GM18867 (cell line): ENCODE measurements around the gene MYOCOS.
A peak's percentile ranks its signal among the peaks of the same experiment; 100 is the strongest.
"Not testable (repeated sequence)": the region's sequence is repeated elsewhere in the genome, so short reads cannot be mapped to it uniquely, and the experiment has no call there.

Experiments used
- ATAC-seq: cut with Tn5 transposase; IDR thresholded peaks from one replicate; pipeline ENCODE4 v1.9.1; 2021; ENCODE audit warnings: mild to moderate bottlenecking, moderate library complexity; ENCODE audit not compliant: unreplicated experiment

MYOCOS gene

DNA sequence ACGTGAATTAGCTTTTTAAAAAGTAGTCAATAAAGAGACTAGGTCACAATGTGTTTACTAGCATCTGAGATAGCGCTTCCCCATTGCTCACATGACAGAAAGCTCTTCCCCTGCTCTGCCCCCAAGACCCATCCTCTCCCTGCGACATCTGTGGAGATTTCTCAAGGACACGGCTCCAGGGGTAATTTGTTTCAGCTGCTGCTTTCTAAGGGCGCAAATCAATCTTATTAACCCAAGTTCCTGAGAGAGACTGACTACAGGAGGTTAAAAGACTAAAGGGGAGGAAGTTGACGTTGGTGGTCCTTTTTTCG lies at the start of gene MYOCOS:
MYOCOS (plus strand) TSS at position 92 of the 311 bp plus-strand sequence. CDS start 1,641 bp downstream, outside the sequence.
- no peak for ATAC-seq

DNA sequence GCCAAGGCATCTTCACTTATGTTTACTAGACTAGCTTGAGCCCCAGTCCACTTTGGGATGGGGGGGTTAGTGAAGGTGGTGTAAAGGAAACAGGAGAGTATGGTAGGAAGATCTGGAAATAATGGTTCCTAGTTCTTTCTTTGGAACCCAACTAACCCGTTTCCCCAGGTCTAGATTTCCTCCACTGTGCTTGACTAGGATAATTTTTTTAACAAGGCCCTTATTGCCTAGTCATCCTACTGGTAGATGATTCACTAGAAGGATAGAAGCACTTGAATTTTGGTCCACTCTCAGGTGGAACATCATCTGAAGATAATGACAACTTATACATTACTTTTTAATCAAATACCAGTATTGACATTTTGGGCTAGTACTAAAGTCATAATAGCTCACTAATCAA lies 45.9 kb upstream of the MYOCOS start:
- ATAC-seq: no peak

DNA sequence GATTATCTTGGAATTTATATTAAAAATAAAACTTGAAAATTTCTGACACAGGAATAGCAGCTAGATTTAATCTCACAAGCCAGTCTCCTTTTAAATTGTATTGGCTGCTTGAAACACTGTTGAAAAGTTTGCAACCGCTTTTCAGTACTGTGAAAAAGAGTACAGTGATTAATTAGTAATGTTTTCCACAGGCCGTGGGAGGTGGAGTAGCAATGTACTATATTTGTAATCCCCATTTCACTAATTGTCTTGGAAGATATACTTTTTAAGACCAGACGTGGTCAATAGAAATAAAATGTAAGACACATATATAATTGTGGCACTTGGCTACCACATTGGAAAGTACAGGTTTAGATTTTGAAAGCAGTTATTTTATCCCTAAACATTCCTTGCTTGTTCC lies 40.8 kb upstream of the MYOCOS start:
- ATAC-seq: no peak

DNA sequence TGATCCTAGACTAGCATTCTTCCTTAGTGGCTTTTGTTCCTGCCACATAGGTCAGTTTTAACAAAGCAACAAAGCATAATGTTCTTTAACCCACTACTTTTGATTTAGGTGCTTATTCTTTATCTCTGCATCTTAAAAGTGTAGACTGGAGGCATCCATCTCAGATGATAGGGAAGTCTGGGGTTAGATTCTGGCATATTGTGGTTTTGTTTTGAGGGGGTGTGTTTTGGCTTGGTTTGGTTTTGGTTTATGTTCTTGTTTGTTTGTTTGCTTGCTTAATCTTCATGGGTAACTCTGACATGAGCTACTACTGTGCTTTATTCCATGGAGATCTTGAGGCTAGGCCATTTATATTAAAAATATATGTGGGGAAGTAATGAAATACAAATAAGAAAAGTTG lies 40.3 kb upstream of the MYOCOS start:
- ATAC-seq: no peak

DNA sequence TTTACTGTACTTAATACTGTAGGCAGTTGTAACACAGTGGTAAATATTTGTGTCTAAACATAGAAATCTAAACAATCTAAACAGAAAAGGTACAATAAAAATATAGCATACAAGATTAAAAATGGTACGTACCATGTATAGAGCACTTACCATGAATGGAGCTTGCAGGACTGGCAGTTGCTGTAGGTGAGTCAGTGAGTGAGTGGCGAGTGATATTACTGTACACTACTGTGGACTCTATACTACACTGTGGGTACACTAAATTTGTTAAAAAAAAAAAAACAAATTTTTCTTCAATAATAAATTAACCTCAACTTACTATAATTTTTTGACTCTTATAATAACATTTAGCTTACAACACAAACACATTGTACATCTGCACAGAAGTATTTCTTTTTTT lies 39.5 kb upstream of the MYOCOS start:
- ATAC-seq: no peak

DNA sequence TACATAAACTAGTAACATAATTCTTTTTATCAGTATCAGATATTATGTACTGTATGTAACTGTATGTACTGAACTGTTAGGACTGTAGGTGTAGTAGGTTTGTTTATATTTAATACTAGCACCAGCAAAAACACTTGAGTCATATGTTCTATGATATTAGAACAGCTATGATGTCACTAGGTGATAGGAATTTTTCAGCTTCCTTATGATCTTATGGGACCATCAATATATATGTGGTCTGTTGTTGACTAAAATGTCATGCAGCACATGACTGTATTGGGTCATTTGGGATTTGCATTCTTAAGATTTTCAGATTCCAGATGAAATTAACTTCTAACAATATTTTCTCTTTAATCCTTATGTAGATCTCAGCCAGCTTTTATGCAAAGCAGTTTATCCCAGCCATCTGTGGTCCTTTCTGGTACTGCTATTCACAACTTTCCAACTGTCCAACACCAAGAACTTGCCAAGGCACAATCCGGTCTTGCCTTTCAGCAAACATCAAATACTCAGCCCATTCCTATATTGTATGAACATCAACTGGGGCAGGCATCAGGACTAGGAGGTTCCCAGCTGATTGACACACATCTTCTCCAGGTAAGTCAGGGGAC lies 38.3 kb upstream of the MYOCOS start:
- ATAC-seq: no peak

DNA sequence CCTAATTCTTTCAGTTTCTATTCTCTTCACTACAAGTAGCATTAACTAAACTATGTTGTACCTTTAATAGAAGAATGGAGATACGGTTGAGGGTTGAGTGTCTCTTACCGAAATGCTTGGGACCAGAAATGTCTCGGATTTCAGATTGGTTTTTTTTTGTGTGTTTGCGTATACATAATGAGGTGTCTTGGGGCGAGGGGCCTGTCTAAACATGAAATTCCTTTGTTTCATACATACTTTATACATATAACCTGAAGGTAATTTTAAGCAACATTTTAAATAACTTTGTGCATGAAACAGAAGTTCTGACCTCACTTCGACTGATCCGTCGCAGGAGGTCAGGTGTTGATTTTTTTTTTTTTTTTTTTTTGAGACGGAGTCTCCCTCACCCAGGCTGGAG lies 36.3 kb upstream of the MYOCOS start:
- no peak for ATAC-seq

DNA sequence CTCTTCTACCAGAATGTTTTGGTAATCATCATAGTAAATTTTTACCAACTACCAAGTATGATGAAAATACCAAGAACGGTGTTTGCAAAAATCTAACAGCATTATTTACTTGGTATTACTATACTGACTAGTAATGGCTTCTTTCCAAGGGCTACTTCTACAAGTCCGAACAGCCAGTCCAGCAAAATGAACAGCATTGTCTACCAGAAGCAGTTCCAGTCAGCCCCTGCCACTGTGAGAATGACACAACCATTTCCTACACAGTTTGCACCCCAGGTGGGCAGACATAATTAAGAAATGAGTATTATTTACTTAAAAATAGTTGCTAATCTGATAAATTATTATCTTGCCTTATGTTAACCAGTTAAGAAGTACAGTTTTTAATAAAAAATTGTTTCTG lies 33.8 kb upstream of the MYOCOS start:
- no peak for ATAC-seq

DNA sequence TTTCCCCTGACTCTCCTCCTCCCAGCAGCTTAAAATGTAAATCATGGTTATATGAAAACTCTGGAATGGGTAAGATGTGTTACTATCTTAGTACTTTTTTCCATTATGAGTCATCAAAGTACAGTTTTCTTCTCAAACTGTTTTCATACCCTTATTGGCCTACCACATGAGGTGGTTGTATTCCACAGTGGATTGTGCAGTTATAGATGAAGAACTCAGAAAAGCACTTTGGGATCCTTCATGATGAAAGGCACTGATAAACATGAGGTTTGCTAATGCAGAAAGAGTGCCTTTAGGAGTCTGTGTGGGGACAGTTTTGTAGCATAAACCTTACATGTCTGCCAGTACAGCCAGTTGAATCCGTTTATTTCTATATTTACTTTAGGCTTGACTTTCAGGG lies 32.0 kb upstream of the MYOCOS start:
- no peak for ATAC-seq

DNA sequence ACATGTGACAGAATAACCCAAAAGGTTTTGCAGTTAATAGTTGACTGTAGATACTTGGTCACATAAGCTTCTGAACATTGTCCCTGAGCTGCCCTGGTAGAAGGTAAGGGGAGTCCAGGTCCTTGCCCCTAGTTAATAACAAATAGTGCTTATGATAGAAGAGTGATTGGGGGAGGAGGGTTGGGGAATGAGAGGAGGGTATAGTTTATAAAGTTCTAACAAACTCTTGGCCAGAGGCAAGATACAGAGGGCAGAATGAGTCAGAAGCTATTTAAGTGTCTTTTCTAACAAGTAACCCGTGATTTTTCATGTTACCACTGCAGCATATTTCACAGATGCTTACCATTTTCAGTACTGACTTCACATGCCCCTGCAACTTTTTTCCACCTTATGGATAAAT lies 26.7 kb upstream of the MYOCOS start:
- no peak for ATAC-seq

- no peak for ATAC-seq
Measured at GRCh38 chr1:171596119-171596518, 25.9 kb upstream of the MYOCOS start.

DNA sequence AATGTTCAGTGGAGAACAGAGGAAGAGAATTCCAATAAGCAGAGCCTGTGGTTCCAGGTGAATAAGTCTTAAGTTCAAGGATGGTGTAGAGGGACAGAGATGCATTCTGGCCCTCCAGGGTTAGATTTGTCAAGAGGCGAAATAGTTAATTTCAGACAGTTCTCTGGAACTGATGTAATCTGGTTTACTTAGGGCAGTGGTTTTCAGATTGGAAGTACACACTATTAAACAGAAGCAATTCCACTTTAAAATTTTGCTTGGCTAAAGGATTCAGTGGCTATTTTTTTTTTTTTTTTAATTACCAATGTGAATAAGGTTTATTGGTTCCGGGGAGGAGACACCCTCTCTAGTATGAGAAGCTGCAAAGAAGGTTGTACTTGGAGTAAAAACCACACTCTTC lies 25.3 kb upstream of the MYOCOS start:
- ATAC-seq: no peak

DNA sequence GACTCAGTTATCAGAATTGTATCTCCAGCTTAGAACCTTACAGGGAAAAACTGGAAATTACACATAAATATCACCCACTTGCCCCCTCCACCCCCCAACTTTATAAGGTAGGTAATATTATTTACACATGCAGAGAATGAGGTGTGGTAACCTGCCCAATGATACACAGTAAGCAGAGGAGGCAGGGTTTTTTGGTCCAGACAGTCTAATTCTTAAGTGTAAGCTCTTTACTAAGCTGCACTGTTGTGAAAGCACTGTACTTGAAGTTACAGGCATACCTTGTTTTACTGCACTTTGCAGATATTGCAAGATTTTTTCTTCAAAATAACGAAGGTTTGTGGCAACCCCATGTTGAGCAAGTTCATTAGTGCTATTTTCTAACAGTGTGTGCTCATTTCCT lies 24.8 kb upstream of the MYOCOS start:
- no peak for ATAC-seq

- not testable (repeated sequence) for ATAC-seq
Measured at GRCh38 chr1:171600310-171600709, 21.7 kb upstream of the MYOCOS start.

DNA sequence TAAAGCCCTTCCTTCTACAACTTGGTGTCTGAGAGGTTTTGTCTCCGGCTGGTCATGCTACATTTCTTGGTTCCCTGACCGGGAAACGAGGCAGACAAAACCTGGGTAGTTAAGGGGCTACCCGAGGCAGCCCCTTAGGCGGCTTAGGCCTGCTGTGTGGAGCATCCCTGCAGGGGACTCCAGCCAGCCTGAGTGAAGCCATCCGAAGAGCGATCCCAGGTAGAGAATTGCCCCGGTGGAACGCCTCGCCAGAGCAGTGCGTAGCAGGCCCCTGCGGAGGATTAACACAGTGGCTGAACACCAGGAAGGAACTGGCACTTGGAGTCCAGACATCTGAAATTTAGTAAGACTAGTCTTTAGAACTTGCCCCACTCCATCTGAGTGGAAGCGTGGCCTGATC lies 21.2 kb upstream of the MYOCOS start:
- ATAC-seq: no peak

DNA sequence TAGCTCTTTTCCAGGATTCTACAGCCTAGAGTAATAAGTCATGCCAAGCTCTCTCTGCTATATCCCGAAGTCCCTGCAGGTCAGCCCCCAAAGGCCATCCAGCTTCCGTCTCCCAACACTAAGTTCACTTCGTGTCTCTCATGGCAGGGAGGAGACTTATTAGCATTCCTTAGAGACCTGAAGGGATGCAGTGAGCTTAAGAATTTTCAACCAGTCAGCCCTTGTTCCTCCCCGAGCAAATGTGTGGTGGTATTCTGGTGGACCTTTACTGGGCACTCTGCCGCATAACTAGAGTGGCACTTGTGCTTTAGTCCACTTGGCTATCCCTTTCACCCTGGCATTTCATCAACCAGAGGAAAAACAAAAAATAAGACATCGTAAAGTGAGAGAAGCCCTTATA lies 19.0 kb upstream of the MYOCOS start:
- ATAC-seq: not testable (repeated sequence)

- peak; percentile 33 for ATAC-seq
Measured at GRCh38 chr1:171606402-171606941, 15.6 kb upstream of the MYOCOS start.

GRCh38 chr1:171610385-171610784 lies 11.7 kb upstream of the MYOCOS start:
- peak; percentile 56 for ATAC-seq

DNA sequence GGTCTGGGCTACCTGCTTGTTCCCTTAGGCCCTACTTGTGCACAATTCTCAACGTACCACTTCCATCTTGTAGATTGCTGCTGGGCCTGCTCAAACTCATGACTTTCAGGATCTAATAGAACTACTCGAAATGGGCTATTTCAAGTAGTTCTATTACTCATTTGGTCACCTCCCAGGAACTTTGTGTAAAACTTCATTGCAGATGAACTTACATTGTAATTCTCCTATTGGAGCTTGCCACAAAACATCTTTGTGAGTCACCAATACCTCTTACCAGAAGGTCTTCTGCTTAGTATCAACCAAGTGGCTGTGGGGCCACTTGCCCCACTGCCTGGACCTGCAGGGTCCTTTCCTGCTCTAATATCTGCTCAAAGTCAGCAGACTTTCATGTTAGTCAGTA lies 10.7 kb upstream of the MYOCOS start:
- no peak for ATAC-seq

DNA sequence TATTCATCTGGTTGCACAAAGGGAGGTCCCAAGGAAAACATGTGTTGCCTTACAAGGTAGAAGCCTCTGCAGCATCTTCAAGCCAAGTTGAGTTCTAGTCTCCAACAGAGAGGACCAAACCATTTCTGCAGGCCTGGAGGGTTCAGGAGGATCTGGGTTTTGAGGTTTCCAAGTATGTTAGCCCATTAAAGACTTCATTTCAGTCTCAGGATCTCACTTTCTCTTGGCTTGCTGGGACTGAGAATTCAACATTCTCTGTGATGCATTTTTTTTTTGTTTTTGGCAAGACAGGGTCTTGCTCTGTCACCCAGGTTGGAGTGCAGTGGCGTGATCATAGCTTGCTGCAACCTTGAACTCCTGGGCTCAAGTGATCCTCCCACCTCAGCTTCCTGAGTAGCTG lies 8.8 kb upstream of the MYOCOS start:
- no peak for ATAC-seq

DNA sequence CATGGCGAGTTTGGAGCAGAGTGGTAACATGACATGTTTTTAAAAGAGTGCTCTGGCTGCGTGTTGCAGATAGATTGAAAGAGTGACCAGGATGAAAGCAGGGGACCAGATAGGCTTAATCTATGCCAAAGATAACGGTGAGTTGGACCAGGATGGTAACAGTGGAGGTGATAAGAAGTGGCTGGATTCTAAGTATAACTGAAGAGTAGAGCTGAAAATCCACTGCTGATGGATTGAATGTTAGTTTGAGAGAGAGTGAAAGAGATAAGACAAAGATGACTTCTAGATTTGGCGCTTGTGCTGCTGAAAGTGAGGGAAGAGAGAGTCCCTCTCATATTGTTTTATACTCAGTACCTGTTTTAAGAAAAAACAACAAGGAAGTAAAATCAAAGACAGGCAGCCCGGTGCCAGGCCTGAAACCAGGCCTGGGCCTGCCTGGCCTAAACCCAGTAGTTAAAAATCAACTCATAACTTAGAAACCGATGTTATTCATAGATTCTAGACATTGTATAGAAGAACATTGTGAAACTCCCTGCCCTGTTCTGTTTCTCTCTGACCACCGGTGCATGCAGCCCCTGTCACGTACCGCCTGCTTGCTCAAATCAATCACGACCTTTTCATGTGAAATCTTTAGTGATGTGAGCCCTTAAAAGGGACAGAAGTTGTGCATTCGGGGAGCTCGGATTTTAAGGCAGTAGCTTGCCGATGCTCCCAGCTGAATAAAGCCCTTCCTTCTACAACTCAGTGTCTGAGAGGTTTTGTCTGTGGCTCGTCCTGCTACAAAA lies 6.7 kb upstream of the MYOCOS start:
- ATAC-seq: peak; percentile 46

DNA sequence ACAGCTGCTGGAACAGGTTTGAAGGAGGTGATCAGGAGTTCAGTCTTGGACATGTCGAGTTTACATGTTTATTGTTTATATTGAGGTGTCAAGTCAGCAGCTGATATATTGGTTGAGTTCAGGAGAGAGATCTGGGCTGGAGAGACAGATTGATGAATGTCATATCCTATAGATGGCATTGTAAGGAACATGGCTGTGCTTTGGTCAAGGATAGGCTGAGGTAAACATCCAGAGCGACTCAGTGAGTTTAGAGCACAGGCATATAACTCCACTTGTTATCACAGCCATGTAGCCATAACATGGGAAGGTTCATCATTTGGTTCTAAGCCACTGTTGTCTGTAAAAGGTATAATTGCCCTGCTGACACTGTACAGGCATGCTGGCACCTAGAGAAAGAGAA lies 5.5 kb upstream of the MYOCOS start:
- no peak for ATAC-seq
